Measurements from ENCODE around the gene RNF150. TPM values are rescaled to one million over a fixed set of nuclear protein-coding genes. Genes with fewer than 3 reads are reported as not detected.

The RNF150 gene
- total RNA-seq, 1 experiment from 2014 or later = 1.3 TPM

DNA sequence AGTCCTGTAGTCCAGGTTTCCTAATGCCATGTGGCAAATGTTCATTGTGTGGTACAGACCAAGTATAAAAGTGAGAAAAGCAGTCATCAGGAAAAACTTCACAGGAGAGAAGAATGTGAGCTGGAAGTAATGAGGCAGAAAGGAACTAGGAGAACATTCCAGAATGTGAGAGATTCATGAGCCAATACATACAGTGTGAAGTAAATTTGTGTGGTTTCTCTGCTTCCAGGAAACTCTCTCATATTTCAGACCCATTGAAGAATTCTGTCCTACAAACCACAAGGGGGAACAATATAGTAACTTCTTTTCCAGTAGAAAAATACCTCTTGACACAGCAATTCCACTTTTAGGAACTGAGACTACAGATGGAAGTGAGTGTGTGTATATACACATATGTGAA lies 136.5 kb downstream of the RNF150 start:
- Histone ChIP-seq H3K4me3 (ENCODE audit: low read depth in 2 of 2, low read length in 2 of 2) (no peak overlapping the region), H3K27me3 (ENCODE audit: control insufficient read depth, insufficient read depth, low read length) (no peaks in the 10 kb centered on the region), H3K4me1 (ENCODE audit: control insufficient read depth, insufficient read depth, low read length) (no peaks in the 10 kb centered on the region), H3K9me3 (ENCODE audit: control insufficient read depth, insufficient read depth, low read depth, low read length) (no peaks in the 10 kb centered on the region), H3K27ac (ENCODE audit: low read length) (no peak overlapping the region), H3K36me3 (ENCODE audit: control insufficient read depth, insufficient read depth, low read length) (no peaks in the 10 kb centered on the region)
- no TSS peak for BruUV-seq (replicated peaks)
- DNase-seq (ENCODE audit: low read depth, low spot score) (no peak), ATAC-seq (no peak)
- intact Hi-C loops (cut with micrococcal nuclease; ENCODE audit: unreplicated experiment) (no loop called here), in situ Hi-C loops (cut with HindIII; ENCODE audit: low pct_unique_long_range_greater_than_20kb, low sequenced_read_pairs) (no loop called here)
- TF ChIP-seq SIN3A (IDR thresholded peaks at IDR 0.05; ENCODE audit: borderline replicate concordance, insufficient read depth, low read depth, low read length) (no peak), TCF7L2 (IDR thresholded peaks at IDR 0.05; ENCODE audit: low read depth, low read length) (no peak), POLR2AphosphoS5 (IDR thresholded peaks at IDR 0.05; ENCODE audit: low read depth, low read length) (no peak)
- TF ChIP-seq, protein P1, sequence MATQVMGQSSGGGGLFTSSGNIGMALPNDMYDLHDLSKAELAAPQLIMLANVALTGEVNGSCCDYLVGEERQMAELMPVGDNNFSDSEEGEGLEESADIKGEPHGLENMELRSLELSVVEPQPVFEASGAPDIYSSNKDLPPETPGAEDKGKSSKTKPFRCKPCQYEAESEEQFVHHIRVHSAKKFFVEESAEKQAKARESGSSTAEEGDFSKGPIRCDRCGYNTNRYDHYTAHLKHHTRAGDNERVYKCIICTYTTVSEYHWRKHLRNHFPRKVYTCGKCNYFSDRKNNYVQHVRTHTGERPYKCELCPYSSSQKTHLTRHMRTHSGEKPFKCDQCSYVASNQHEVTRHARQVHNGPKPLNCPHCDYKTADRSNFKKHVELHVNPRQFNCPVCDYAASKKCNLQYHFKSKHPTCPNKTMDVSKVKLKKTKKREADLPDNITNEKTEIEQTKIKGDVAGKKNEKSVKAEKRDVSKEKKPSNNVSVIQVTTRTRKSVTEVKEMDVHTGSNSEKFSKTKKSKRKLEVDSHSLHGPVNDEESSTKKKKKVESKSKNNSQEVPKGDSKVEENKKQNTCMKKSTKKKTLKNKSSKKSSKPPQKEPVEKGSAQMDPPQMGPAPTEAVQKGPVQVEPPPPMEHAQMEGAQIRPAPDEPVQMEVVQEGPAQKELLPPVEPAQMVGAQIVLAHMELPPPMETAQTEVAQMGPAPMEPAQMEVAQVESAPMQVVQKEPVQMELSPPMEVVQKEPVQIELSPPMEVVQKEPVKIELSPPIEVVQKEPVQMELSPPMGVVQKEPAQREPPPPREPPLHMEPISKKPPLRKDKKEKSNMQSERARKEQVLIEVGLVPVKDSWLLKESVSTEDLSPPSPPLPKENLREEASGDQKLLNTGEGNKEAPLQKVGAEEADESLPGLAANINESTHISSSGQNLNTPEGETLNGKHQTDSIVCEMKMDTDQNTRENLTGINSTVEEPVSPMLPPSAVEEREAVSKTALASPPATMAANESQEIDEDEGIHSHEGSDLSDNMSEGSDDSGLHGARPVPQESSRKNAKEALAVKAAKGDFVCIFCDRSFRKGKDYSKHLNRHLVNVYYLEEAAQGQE (IDR thresholded peaks at IDR 0.05; ENCODE audit: insufficient read depth in 1 of 2, low read depth in 2 of 2, low read length in 1 of 2) = no peak
- TF ChIP-seq, protein P2, sequence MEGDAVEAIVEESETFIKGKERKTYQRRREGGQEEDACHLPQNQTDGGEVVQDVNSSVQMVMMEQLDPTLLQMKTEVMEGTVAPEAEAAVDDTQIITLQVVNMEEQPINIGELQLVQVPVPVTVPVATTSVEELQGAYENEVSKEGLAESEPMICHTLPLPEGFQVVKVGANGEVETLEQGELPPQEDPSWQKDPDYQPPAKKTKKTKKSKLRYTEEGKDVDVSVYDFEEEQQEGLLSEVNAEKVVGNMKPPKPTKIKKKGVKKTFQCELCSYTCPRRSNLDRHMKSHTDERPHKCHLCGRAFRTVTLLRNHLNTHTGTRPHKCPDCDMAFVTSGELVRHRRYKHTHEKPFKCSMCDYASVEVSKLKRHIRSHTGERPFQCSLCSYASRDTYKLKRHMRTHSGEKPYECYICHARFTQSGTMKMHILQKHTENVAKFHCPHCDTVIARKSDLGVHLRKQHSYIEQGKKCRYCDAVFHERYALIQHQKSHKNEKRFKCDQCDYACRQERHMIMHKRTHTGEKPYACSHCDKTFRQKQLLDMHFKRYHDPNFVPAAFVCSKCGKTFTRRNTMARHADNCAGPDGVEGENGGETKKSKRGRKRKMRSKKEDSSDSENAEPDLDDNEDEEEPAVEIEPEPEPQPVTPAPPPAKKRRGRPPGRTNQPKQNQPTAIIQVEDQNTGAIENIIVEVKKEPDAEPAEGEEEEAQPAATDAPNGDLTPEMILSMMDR (IDR thresholded peaks at IDR 0.05) = no peak
- ChIA-PET POLR2A (no interaction called here), CTCF (no interaction called here)

DNA sequence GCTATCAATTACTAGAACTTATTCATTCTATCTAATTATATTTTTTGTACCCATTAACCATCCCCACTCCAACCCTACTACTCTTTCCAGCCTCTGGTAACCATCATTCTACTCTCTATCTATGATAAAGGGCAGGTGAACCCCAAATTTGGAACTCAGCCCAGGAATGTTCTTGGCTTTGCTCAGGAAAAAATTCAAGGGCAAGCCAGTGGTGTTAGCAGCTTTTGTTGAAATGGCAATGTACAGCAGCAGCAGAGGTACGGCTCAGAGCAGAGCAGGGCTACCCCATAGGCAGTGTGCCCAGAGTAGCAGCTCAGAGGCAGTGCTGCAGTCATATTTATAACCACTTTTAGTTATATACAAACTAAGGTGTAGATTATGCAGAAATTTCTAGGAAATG lies 138.2 kb downstream of the RNF150 start:
- ATAC-seq (no peak), DNase-seq (ENCODE audit: low read depth, low spot score) (no peak)
- Histone ChIP-seq H3K27ac (ENCODE audit: low read length) (no peak overlapping the region), H3K36me3 (ENCODE audit: control insufficient read depth, insufficient read depth, low read length) (no peaks in the 10 kb centered on the region), H3K4me3 (ENCODE audit: low read depth in 2 of 2, low read length in 2 of 2) (no peak overlapping the region), H3K9me3 (ENCODE audit: control insufficient read depth, insufficient read depth, low read depth, low read length) (no peaks in the 10 kb centered on the region), H3K4me1 (ENCODE audit: control insufficient read depth, insufficient read depth, low read length) (no peaks in the 10 kb centered on the region), H3K27me3 (ENCODE audit: control insufficient read depth, insufficient read depth, low read length) (no peaks in the 10 kb centered on the region)
- POLR2A ChIA-PET = no interaction called here
- BruUV-seq (replicated peaks) = no TSS peak
- no peak for TF ChIP-seq TCF7L2 (IDR thresholded peaks at IDR 0.05; ENCODE audit: low read depth, low read length)
- TF ChIP-seq, protein P2 (IDR thresholded peaks at IDR 0.05) = no peak
- no peak for TF ChIP-seq SIN3A (IDR thresholded peaks at IDR 0.05; ENCODE audit: borderline replicate concordance, insufficient read depth, low read depth, low read length)
- TF ChIP-seq, protein P1 (IDR thresholded peaks at IDR 0.05; ENCODE audit: insufficient read depth in 1 of 2, low read depth in 2 of 2, low read length in 1 of 2) = no peak
- TF ChIP-seq POLR2AphosphoS5 (IDR thresholded peaks at IDR 0.05; ENCODE audit: low read depth, low read length) = no peak
- CTCF ChIA-PET = no interaction called here
- intact Hi-C loops (cut with micrococcal nuclease; ENCODE audit: unreplicated experiment) = no loop called here
- in situ Hi-C loops (cut with HindIII; ENCODE audit: low pct_unique_long_range_greater_than_20kb, low sequenced_read_pairs) = no loop called here
